Measurements from ENCODE around the gene CACNA1G. TPM values are rescaled to one million over a fixed set of nuclear protein-coding genes. Genes with fewer than 3 reads are reported as not detected.

CACNA1G gene
- total RNA-seq, 4 donors from 2014 or later, result 0.15 to 0.94 (median 0.16) TPM; not detected in 1

- no peak for TF ChIP-seq POLR2AphosphoS5 (IDR thresholded peaks at IDR 0.05)
- no peak for TF ChIP-seq CTCF (IDR thresholded peaks at IDR 0.05)
- no peak for TF ChIP-seq POLR2A (IDR thresholded peaks at IDR 0.05)
- TF ChIP-seq EP300 (IDR thresholded peaks at IDR 0.05), result no peak
- Histone ChIP-seq H3K4me3 (no peak overlapping the region), H3K27me3 (no peaks in the 10 kb centered on the region), H3K27ac (no peak overlapping the region), H3K4me1 (peaks cover 0 to 11% (median 0%) of the 10 kb centered on the region in 3 donors), H3K9me3 (no peaks in the 10 kb centered on the region), H3K36me3 (no peaks in the 10 kb centered on the region)
- WGBS, 2 donors (ENCODE audit: low coverage in 1 of 2), result no CpG with 5 or more reads among the region's 8 CpGs
- no peak for ATAC-seq
These were observed 41.2 kb upstream of the CACNA1G start for GRCh38 chr17:50519141-50519834.

GRCh38 chr17:50520483-50520882 lies 40.0 kb upstream of the CACNA1G start:
- Histone ChIP-seq H3K27me3 (no peaks in the 10 kb centered on the region), H3K36me3 (no peaks in the 10 kb centered on the region), H3K4me3 (no peak overlapping the region), H3K27ac (no peak overlapping the region), H3K9me3 (no peaks in the 10 kb centered on the region), H3K4me1 (no peaks in the 10 kb centered on the region)
- ATAC-seq, result no peak
- WGBS, 2 donors (ENCODE audit: low coverage in 1 of 2), result 57 to 89% methylated on average over 1 to 2 of the region's 2 CpGs
- no peak for TF ChIP-seq CTCF (IDR thresholded peaks at IDR 0.05)
- no peak for TF ChIP-seq POLR2AphosphoS5 (IDR thresholded peaks at IDR 0.05)
- TF ChIP-seq EP300 (IDR thresholded peaks at IDR 0.05), result no peak
- no peak for TF ChIP-seq POLR2A (IDR thresholded peaks at IDR 0.05)

- WGBS, 2 donors (ENCODE audit: low coverage in 1 of 2), result no CpG with 5 or more reads among the region's 2 CpGs
- Histone ChIP-seq H3K9me3 (no peaks in the 10 kb centered on the region), H3K27ac (no peak overlapping the region), H3K36me3 (no peaks in the 10 kb centered on the region), H3K27me3 (no peaks in the 10 kb centered on the region), H3K4me3 (no peak overlapping the region), H3K4me1 (no peaks in the 10 kb centered on the region)
- TF ChIP-seq POLR2AphosphoS5 (IDR thresholded peaks at IDR 0.05), result no peak
- no peak for TF ChIP-seq EP300 (IDR thresholded peaks at IDR 0.05)
- TF ChIP-seq POLR2A (IDR thresholded peaks at IDR 0.05), result no peak
- TF ChIP-seq CTCF (IDR thresholded peaks at IDR 0.05), result no peak
- ATAC-seq, result no peak
These were observed 39.0 kb upstream of the CACNA1G start for GRCh38 chr17:50521514-50521913.

- no peak for ATAC-seq
- TF ChIP-seq POLR2A (IDR thresholded peaks at IDR 0.05), result no peak
- no peak for TF ChIP-seq EP300 (IDR thresholded peaks at IDR 0.05)
- TF ChIP-seq CTCF (IDR thresholded peaks at IDR 0.05), result no peak
- no peak for TF ChIP-seq POLR2AphosphoS5 (IDR thresholded peaks at IDR 0.05)
- Histone ChIP-seq H3K27ac (no peak overlapping the region), H3K27me3 (no peaks in the 10 kb centered on the region), H3K4me1 (no peaks in the 10 kb centered on the region), H3K9me3 (no peaks in the 10 kb centered on the region), H3K36me3 (no peaks in the 10 kb centered on the region), H3K4me3 (no peak overlapping the region)
- 86 to 98% methylated on average over 5 to 7 of the region's 10 CpGs for WGBS, 2 donors (ENCODE audit: low coverage in 1 of 2)
These were observed 37.7 kb upstream of the CACNA1G start for GRCh38 chr17:50522766-50523165.

- H3K36me3 ChIP-seq, result no peaks in the 10 kb centered on the region
- H3K9me3 ChIP-seq, result no peaks in the 10 kb centered on the region
- WGBS, 2 donors (ENCODE audit: low coverage in 1 of 2), result 100% methylated on average over 1 of the region's 2 CpGs; no CpG with 5 or more reads in 1 of the 2 donors
- no peak for ATAC-seq
- peaks cover 4% of the 10 kb centered on the region for H3K27me3 ChIP-seq
- TF ChIP-seq CTCF (IDR thresholded peaks at IDR 0.05) (no peak), POLR2AphosphoS5 (IDR thresholded peaks at IDR 0.05) (no peak)
- no peak overlapping the region for H3K4me3 ChIP-seq
- H3K27ac ChIP-seq, result no peak overlapping the region
- no peaks in the 10 kb centered on the region for H3K4me1 ChIP-seq
These were observed 37.3 kb upstream of the CACNA1G start for GRCh38 chr17:50523208-50523607.

All from gastroesophageal sphincter (tissue), 4 donors.